Gastrocnemius medialis (tissue), 4 donors: Measurements from ENCODE around the gene CEP70.

Experiments
- POLR2A ChIP-seq, 2 donors: fragments of 450-650 bp; IDR thresholded peaks; one replicate each; pipeline ENCODE4 v1.6.1; 2017; ENCODE audit warnings: antibody characterized with exemption in 2 of 2, mild to moderate bottlenecking in 2 of 2, moderate library complexity in 2 of 2
- TF ChIP-seq, protein P1 (sequence below), 5 experiments: fragments of 450-650 bp in 3 of 5; fragments of 200-600 bp in 2 of 5; sonication (generic) in 2 of 5; IDR thresholded peaks in 4 of 5; conservative IDR thresholded peaks in 1 of 5; 1 replicate in 4 of 5; 2 replicates in 1 of 5; pipeline ENCODE4 v1.5.1; 2016 to 2019; ENCODE audit warnings: antibody characterized with exemption in 5 of 5, mild to moderate bottlenecking in 3 of 5, moderate library complexity in 3 of 5

DNA sequence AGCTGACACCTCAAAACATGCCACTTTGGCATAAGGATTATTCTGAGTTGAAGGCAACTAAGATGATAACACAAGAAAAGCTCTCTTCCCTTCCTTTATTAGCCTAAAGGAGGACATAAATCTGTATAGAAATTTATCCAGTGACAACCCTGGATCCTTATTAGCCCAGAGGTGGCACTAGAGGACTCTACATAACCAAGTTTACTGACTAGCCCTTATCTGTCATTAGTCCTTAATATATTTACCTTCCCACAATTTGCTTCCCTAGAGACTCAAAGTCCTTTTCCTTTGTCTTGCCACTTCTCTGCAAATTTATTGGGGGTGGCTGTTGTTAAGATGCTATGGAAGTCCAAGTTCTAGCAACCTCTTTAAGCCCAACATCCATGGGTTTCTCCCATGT lies 26.7 kb downstream of the CEP70 start:
- TF ChIP-seq, protein P1, sequence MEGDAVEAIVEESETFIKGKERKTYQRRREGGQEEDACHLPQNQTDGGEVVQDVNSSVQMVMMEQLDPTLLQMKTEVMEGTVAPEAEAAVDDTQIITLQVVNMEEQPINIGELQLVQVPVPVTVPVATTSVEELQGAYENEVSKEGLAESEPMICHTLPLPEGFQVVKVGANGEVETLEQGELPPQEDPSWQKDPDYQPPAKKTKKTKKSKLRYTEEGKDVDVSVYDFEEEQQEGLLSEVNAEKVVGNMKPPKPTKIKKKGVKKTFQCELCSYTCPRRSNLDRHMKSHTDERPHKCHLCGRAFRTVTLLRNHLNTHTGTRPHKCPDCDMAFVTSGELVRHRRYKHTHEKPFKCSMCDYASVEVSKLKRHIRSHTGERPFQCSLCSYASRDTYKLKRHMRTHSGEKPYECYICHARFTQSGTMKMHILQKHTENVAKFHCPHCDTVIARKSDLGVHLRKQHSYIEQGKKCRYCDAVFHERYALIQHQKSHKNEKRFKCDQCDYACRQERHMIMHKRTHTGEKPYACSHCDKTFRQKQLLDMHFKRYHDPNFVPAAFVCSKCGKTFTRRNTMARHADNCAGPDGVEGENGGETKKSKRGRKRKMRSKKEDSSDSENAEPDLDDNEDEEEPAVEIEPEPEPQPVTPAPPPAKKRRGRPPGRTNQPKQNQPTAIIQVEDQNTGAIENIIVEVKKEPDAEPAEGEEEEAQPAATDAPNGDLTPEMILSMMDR (IDR thresholded peaks at IDR 0.05 in 4 of 5, conservative IDR thresholded peaks at IDR 0.05 in 1 of 5) = no peak
- TF ChIP-seq POLR2A (IDR thresholded peaks at IDR 0.05) = no peak
